Measurements from ENCODE around the gene CORIN. TPM values are rescaled to one million over a fixed set of nuclear protein-coding genes. Genes with fewer than 3 reads are reported as not detected.

Gene CORIN
- total and polyA plus RNA-seq, 2 of the 13 experiments (the other 11 are each of a cell fraction or from before 2014, with no cell fraction given): 0.84 to 1.2 TPM

DNA sequence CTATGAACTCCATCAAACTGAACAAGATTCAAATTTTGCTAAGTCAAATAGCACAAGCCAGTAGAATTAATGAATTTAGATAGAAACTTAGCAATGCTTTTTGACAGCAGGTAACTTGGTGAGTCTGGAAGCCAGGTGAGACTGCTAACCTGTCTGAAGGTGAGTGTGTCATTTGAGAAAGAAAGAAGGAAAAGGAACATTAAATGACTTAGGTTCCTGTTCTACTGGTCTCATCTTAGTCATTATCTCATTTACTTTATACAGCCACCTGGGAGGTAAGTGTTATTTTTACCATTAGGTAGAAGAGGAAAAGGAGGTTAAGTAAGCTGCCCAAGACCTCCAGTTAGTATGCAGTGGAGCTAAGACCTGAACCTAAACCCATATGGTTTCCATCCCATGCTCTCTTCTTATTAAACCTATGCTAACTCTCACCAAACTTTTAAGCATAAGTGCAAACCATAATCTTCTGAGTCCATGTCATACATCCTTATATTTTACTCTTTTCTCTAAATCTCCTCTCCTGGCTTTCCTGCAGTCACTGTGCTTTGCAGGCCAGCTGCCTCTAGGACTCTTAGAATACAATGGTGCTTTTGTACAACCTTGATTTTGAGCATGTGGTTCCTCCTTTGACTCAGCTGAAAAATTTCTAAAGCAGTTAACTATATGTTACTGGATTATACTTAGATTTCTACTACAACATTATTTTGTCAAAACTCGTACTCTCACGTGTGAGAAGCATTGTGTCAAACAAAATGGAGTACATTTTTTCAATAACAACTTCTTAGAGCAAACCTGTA is 284.3 kb downstream of the CORIN start:
- POLR2A ChIA-PET: no interaction called here
- no peaks in the 10 kb centered on the region for H3K36me3 ChIP-seq (replicated peaks in 1 of 2; ENCODE audit: control insufficient read depth in 1 of 2, insufficient read depth in 2 of 2, low read length in 2 of 2)
- H2AFZ ChIP-seq (ENCODE audit: low read length): no peak overlapping the region
- no peaks in the 10 kb centered on the region for H3K79me2 ChIP-seq (ENCODE audit: insufficient read depth, low read length)
- H3K4me2 ChIP-seq (ENCODE audit: low read depth, low read length): no peak overlapping the region
- H3K9ac ChIP-seq (ENCODE audit: insufficient read depth, low read depth, low read length): no peak overlapping the region
- intact Hi-C loops (cut with micrococcal nuclease; ENCODE audit: unreplicated experiment): no loop called here
- WGBS (ENCODE audit: low lambda C conversion rate): 29% methylated on average over 2 of the region's 2 CpGs
- H3K27me3 ChIP-seq (ENCODE audit: control insufficient read depth in 1 of 2, insufficient read depth in 2 of 2, low read length in 2 of 2): no peaks in the 10 kb centered on the region
- no peak overlapping the region for H3K4me3 ChIP-seq (replicated peaks in 1 of 3; ENCODE audit: insufficient read depth in 1 of 3, low read depth in 2 of 3, low read length in 3 of 3)
- H3K4me1 ChIP-seq (ENCODE audit: insufficient read depth, low read length): no peaks in the 10 kb centered on the region
- no peak for ATAC-seq
- DNase-seq (ENCODE audit: low spot score): no peak
- FAIRE-seq: no peak
- no TSS peak for BruUV-seq (replicated peaks)
- in situ Hi-C loops (cut with HindIII; ENCODE audit: extremely low pct_ligation_motif_present, low pct_unique_long_range_greater_than_20kb): no loop called here
- H3K9me3 ChIP-seq (ENCODE audit: low read length): no peaks in the 10 kb centered on the region
- CTCF ChIA-PET (ENCODE audit: low intra/inter-chr PET ratio, low total read pairs): no interaction called here
- TF ChIP-seq SPEN (CRISPR knock-in tag; IDR thresholded peaks at IDR 0.05; ENCODE audit: low read depth) (no peak), ZFP36 (IDR thresholded peaks at IDR 0.05; ENCODE audit: borderline replicate concordance, low read depth, low read length, partially characterized antibody) (no peak), LCORL (IDR thresholded peaks at IDR 0.05) (no peak), LCORL (CRISPR knock-in tag; IDR thresholded peaks at IDR 0.05) (no peak)
- H3K27ac ChIP-seq (ENCODE audit: extremely low read length, insufficient read depth, low read length): no peak overlapping the region
- H4K20me1 ChIP-seq (ENCODE audit: insufficient read depth, low read length): no peaks in the 10 kb centered on the region

DNA sequence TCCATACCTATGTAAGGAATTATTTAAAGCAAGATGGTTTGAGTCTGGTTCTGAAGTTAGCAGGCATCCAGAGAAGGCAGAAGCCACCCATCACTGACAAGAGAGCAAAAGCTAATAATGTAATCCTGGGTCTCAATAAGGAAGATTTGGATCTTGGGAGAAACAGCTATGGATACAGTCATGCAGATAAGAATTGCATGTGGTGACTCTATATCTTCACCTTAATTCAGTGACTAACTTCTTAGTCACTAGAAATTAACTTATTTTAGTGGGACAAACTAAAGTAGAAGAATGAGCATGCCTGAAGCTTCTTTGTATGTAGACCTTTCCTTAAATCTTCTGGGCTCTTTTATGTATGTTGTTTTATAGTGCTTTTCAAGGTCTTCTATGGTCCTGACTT is 286.2 kb downstream of the CORIN start:
- intact Hi-C loops (cut with micrococcal nuclease; ENCODE audit: unreplicated experiment): no loop called here
- H3K27ac ChIP-seq (ENCODE audit: extremely low read length, insufficient read depth, low read length): no peak overlapping the region

More for the DNA sequence above, 286.2 kb downstream of the CORIN start:
- Histone ChIP-seq H3K4me1 (ENCODE audit: insufficient read depth, low read length) (no peaks in the 10 kb centered on the region), H3K36me3 (replicated peaks in 1 of 2; ENCODE audit: control insufficient read depth in 1 of 2, insufficient read depth in 2 of 2, low read length in 2 of 2) (no peaks in the 10 kb centered on the region), H3K4me3 (replicated peaks in 1 of 3; ENCODE audit: insufficient read depth in 1 of 3, low read depth in 2 of 3, low read length in 3 of 3) (no peak overlapping the region), H3K4me2 (ENCODE audit: low read depth, low read length) (no peak overlapping the region), H4K20me1 (ENCODE audit: insufficient read depth, low read length) (no peaks in the 10 kb centered on the region), H3K9me3 (ENCODE audit: low read length) (no peaks in the 10 kb centered on the region), H2AFZ (ENCODE audit: low read length) (no peak overlapping the region), H3K79me2 (ENCODE audit: insufficient read depth, low read length) (no peaks in the 10 kb centered on the region), H3K9ac (ENCODE audit: insufficient read depth, low read depth, low read length) (no peak overlapping the region), H3K27me3 (ENCODE audit: control insufficient read depth in 1 of 2, insufficient read depth in 2 of 2, low read length in 2 of 2) (no peaks in the 10 kb centered on the region)
- in situ Hi-C loops (cut with HindIII; ENCODE audit: extremely low pct_ligation_motif_present, low pct_unique_long_range_greater_than_20kb): no loop called here
- TF ChIP-seq FOXK2 (IDR thresholded peaks at IDR 0.05) (no peak), ZNF570 (CRISPR knock-in tag; IDR thresholded peaks at IDR 0.05; ENCODE audit: borderline replicate concordance) (no peak), NFIB (CRISPR knock-in tag; IDR thresholded peaks at IDR 0.05; ENCODE audit: borderline replicate concordance) (no peak)
- POLR2A ChIA-PET: no interaction called here
- no peak for DNase-seq (ENCODE audit: low spot score)
- no peak for FAIRE-seq
- BruUV-seq (replicated peaks): no TSS peak
- CTCF ChIA-PET (ENCODE audit: low intra/inter-chr PET ratio, low total read pairs): no interaction called here
- no peak for ATAC-seq

All from HepG2 (cell line).